Stimulated activated CD8-positive, alpha-beta memory T cell treated with anti-CD3 and anti-CD28 coated beads, Interleukin-4, amount 100 ng/mL, for 24 hours (primary cell): ENCODE data around the gene ALDH1B1.

ENCODE experiments used
- DNase-seq: peaks from one replicate; pipeline ENCODE4 v3.0.0-alpha.2; 2020; ENCODE audit warnings: low read depth

ALDH1B1 gene

GRCh38 chr9:38416461-38416860, 24.0 kb downstream of the ALDH1B1 start:
- no peak for DNase-seq

GRCh38 chr9:38417003-38417945, 24.8 kb downstream of the ALDH1B1 start:
- no peak for DNase-seq

GRCh38 chr9:38418366-38418765, 25.9 kb downstream of the ALDH1B1 start:
- no peak for DNase-seq

DNA sequence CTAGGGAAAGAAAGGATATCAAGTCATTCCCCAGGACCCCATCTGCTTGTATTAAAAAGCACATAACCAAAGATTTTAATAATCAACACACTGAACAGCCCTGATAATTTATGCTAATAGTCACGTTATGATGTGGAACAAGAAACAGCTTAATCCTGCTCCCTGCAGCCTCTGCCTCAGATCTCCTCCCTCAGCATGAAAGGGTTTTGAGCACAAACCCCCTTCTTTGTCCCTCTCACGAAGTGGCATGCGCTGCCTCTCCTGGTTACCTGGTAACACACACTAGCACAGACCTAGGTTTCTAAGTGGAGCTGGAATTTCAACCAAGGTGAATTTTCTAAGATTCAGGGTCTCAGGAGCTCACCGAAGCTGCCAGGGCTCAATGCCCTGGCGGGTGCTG, 26.7 kb downstream of the ALDH1B1 start:
- no peak for DNase-seq

DNA sequence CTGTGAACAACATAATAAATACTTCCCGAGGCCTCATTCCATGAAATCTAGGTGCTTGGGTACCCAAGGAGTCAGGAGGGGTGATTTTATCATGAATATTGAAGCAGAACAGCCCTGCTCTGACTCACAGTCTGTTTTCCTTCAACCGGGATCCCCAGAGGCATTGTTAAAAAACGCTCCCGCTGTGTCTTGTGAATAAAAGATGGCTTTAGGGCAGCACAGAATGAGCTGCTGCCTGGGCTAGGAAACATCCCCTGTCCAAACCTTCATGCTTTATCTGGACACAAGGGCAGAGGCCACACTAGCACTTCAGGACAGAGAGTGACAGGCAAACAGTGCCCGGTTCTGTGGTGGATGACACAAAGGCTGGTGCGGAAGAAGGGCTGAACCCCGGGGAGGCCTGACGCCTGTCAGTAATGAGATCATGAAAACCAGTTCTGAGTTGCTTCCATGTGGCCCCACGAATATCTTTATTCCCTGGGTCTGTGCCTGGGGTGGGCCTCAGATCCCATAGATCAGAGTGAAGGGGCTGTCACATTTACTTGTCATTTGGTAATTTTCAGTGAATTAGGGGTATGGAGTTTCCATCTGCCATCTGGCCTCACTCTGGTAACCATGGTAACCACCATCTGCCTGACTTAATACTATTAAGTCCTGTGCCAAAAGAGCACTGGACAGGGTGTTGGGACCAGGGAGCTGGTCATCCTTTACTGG, 29.2 kb downstream of the ALDH1B1 start:
- no peak for DNase-seq

DNA sequence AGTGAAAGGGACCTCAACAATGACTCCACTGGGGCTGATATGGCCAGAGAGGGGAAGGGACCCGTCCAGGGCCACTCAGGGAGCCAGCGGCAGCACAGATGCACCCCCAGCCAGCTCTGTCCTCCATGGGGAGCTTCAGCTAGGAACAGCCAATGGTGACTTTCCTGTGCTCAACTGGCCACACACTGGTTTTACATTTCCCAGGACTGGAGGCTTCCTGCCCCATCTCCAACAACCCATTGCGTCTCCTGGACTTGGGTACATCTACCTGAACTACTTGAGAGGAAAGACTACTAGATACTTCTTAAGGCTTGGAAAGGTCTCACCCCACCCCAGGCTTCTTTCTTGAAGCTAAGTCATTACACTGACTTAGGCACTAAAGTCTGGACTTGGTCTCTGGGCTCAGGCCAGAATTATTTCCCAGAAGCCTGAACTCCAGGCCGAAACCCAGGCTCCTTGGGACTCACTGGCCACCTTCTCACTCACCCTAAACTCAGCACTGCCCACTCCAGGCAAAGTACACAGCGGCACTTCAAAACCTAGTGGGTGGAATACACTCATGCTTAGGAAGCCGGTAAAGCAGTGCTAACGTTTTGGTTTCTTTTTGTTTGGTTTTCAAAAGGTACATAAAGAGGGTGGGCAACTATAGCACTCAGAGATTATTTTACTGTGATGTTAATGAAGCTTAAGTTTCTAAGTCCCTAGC, 30.2 kb downstream of the ALDH1B1 start:
- DNase-seq, result no peak

DNA sequence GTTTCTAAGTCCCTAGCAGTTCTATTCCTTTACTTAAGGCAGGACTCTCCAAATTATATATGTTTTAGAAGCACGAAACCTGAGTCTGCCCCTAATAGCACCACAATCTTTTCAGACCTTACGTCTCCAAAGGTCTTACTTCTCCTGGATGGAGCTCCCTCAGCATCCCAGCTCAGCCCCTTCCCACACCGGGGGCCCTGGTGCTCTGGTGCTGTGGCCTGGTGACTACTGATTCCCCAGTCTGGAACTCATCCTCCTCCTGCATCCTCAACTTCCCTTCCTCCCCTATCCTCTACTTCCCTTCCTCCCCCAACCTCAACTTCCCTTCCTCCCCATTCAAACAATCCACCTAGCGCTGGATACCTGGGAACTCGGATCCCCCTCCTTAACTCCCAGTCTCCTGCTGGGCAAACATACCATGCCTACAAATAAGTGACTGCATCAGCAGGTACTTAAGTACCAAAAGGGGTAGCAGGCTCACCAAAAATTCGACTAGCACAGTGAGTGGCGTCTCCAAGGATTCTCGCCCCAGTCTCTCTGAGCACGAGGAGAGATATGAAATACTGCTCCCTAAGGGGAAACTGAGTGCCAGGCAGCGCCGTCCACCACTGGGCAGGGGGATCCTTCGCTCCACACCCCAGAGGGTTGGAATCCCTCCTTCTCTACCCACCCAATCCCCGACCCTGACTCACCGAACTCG, 30.9 kb downstream of the ALDH1B1 start:
- no peak for DNase-seq

- no peak for DNase-seq
Measured at GRCh38 chr9:38423973-38424843, 31.7 kb downstream of the ALDH1B1 start, which contains the start of gene IGFBPL1. TSS of gene IGFBPL1 (minus strand) at chr9:38424454. CDS start at chr9:38424424, 30 bp downstream.

DNA sequence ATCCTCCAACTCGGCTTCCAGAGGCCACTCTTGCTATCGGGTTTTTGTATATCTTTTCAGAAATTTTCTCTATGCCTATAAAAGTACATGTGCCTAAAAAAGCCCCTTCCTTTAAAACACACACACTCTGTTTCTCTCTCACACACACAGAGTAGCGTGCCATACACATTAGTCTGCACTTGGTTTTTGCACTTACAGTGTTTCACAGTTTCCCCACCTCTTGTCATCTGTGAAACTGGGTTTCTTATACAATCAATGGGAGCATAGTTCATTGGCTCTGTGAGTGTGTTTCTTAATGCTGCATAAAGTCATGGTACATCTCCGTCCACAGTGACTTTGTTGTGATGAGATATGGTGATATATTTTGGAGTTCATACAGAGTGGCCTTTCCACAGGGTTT, 32.4 kb downstream of the ALDH1B1 start:
- no peak for DNase-seq

- no peak for DNase-seq
Measured at GRCh38 chr9:38428062-38428461, 35.6 kb downstream of the ALDH1B1 start.

GRCh38 chr9:38431116-38431515, 38.6 kb downstream of the ALDH1B1 start:
- DNase-seq, result no peak

DNA sequence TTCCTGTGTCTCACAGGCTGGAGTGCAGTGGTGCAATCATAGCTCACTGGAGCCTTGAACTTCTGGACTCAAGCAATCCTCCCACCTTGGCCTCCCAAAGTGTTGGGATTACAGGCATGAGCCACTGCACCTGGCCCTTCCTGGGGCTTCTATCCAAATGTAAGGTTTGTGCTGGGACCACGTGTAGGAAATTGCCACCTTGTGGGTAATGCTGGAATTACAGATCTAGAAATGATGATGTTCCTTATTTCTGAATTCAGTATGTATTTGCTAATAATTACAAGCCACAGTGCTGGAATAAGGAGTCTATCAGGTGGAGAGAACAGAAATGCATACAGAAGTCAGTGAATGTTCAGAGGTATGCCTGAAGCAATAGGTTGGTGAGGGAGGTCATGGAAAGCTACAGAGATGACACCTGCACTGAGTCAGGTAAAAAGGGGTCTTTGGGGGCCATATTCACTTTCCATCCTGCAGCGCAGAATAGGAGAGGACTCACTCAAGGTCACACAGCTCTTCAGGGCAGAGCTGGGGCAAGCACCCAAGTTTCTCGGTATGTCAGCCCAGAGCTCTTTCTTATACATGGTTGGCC, 40.5 kb downstream of the ALDH1B1 start:
- no peak for DNase-seq

GRCh38 chr9:38434365-38434764, 41.9 kb downstream of the ALDH1B1 start:
- DNase-seq, result no peak

GRCh38 chr9:38434853-38435252, 42.4 kb downstream of the ALDH1B1 start:
- no peak for DNase-seq

DNA sequence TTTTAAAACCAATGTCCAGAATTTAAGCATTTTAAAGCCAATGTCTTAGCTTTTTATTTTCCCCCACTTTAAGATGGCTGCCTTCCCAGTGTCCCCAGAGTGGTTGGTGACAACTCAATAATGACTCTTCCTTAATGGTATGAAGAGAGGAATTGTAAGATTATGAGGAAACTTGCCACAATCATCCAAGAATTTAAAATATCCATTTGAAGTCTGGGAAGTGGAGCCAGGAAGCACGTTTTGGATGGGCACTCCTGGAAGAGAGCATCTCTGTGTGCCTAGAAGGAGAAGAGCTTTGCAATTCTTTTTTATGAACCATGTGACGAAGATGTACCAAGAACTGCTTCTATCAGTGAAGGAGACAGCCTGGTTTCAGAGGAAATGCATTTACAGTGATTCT, 43.0 kb downstream of the ALDH1B1 start:
- no peak for DNase-seq

GRCh38 chr9:38436708-38437107, 44.2 kb downstream of the ALDH1B1 start:
- DNase-seq, result no peak

- no peak for DNase-seq
Measured at GRCh38 chr9:38437193-38437823, 44.8 kb downstream of the ALDH1B1 start.

DNA sequence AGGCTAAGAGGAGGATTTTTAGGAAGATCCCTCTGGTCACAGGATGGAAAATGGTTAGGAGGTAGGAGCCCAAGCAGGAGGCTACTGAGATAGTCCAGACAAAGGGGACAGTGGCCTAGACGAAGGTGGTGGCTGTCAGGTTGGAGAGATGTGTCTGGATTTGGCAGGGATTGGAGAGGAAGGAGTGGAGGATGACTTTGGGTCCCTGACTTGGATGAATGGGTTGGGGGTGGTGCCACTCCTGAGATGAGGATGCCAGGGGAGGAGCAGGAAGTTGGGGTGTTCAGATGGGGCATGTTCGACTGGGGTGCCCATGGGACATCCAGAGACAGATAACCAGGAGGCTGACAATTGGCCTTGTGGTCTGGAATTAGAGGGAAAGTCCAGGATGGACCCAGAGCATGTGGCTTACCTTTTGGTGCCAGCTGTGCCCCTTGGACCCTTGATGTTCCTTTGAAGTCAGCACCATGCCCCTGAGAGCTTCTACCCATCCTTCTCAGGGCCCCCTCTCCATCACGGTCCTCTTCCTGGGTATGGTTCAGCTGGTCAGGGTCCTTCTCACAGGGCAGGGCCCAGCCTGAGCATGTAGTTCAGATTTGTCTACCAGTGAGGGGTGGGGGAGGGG, 46.9 kb downstream of the ALDH1B1 start:
- DNase-seq, result no peak

GRCh38 chr9:38439916-38440301, 47.4 kb downstream of the ALDH1B1 start:
- no peak for DNase-seq

GRCh38 chr9:38440516-38440915, 48.0 kb downstream of the ALDH1B1 start:
- DNase-seq, result no peak
